ENCODE results near the gene DHDDS.

DNA sequence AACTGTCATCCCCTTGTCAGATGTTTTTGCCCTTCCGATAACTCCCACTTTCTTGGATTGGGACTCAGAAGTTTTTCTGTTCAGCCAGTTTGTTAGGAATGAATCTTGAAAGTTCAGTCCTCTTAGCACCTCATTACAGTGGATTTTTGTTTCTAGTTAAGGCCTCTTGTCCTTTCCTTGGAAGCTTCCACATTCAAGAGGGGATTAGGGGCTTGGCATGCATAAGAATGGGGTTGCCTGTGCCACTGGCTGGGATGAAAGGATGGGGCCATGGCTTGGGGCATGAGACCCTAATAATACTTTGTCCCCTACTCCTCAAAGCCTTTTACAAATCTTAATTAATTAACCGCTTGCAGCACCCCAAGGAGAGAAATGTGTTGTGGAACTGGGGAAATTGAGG is 2.4 kb upstream of the DHDDS start:
- TF ChIP-seq, protein P1, sequence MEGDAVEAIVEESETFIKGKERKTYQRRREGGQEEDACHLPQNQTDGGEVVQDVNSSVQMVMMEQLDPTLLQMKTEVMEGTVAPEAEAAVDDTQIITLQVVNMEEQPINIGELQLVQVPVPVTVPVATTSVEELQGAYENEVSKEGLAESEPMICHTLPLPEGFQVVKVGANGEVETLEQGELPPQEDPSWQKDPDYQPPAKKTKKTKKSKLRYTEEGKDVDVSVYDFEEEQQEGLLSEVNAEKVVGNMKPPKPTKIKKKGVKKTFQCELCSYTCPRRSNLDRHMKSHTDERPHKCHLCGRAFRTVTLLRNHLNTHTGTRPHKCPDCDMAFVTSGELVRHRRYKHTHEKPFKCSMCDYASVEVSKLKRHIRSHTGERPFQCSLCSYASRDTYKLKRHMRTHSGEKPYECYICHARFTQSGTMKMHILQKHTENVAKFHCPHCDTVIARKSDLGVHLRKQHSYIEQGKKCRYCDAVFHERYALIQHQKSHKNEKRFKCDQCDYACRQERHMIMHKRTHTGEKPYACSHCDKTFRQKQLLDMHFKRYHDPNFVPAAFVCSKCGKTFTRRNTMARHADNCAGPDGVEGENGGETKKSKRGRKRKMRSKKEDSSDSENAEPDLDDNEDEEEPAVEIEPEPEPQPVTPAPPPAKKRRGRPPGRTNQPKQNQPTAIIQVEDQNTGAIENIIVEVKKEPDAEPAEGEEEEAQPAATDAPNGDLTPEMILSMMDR (IDR thresholded peaks at IDR 0.05; ENCODE audit: low read length): no peak
- no peak for TF ChIP-seq EZH2 (optimal IDR thresholded peaks at IDR 0.05; ENCODE audit: low read depth, low read length)

Data from MM.1S (cell line).